ENCODE results near the gene PLIN3. TPM values are rescaled to one million over a fixed set of nuclear protein-coding genes. Genes with fewer than 3 reads are reported as not detected.
A peak's percentile ranks its signal among the peaks of the same experiment; 100 is the strongest.

PLIN3 gene
- total and polyA plus RNA-seq, 9 of the 15 experiments (the other 6 are each of a cell fraction or from before 2014, with no cell fraction given) = 7.5 to 75.6 (median 43.1) TPM

DNA sequence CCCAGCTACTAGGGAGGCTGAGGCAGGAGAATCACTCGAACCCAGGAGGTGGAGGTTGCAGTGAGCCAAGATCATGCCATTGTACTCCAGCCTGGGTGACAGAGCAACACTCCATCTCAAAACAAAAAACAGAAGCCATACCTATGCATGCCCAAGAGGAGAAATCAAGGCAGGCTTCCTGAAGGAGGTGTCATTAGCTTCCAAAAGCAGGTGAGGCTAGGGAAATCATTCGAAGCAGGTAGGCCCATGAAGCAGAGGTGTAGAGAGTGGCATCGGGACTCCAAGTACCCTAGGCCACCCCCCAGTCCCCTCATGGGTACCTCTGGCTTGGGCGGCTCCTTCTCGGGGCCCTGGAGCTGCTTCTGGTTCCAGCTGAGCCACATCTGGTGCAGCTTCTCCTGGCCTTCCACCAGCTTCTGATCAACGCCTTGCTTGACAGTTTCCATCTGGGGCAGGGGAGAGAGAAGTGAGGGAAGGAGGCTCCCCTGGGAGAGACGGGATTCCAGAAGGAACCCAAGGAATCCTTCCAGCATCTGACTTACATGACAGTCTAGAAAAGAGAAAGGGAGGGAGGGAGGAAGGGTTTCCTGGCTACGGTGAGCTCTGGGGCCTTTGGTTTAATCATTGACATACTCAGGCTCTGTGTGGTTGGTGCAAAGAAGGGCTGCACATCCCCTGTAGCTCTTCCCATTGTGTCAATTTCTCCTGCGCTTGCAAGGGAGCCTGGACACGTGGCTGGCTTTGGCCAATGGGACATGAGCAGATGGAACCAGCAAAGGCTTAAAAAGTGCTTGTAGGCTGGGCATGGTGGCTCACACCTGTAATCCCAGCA lies 22.9 kb downstream of the PLIN3 start (continued):
- TF ChIP-seq, protein P1, sequence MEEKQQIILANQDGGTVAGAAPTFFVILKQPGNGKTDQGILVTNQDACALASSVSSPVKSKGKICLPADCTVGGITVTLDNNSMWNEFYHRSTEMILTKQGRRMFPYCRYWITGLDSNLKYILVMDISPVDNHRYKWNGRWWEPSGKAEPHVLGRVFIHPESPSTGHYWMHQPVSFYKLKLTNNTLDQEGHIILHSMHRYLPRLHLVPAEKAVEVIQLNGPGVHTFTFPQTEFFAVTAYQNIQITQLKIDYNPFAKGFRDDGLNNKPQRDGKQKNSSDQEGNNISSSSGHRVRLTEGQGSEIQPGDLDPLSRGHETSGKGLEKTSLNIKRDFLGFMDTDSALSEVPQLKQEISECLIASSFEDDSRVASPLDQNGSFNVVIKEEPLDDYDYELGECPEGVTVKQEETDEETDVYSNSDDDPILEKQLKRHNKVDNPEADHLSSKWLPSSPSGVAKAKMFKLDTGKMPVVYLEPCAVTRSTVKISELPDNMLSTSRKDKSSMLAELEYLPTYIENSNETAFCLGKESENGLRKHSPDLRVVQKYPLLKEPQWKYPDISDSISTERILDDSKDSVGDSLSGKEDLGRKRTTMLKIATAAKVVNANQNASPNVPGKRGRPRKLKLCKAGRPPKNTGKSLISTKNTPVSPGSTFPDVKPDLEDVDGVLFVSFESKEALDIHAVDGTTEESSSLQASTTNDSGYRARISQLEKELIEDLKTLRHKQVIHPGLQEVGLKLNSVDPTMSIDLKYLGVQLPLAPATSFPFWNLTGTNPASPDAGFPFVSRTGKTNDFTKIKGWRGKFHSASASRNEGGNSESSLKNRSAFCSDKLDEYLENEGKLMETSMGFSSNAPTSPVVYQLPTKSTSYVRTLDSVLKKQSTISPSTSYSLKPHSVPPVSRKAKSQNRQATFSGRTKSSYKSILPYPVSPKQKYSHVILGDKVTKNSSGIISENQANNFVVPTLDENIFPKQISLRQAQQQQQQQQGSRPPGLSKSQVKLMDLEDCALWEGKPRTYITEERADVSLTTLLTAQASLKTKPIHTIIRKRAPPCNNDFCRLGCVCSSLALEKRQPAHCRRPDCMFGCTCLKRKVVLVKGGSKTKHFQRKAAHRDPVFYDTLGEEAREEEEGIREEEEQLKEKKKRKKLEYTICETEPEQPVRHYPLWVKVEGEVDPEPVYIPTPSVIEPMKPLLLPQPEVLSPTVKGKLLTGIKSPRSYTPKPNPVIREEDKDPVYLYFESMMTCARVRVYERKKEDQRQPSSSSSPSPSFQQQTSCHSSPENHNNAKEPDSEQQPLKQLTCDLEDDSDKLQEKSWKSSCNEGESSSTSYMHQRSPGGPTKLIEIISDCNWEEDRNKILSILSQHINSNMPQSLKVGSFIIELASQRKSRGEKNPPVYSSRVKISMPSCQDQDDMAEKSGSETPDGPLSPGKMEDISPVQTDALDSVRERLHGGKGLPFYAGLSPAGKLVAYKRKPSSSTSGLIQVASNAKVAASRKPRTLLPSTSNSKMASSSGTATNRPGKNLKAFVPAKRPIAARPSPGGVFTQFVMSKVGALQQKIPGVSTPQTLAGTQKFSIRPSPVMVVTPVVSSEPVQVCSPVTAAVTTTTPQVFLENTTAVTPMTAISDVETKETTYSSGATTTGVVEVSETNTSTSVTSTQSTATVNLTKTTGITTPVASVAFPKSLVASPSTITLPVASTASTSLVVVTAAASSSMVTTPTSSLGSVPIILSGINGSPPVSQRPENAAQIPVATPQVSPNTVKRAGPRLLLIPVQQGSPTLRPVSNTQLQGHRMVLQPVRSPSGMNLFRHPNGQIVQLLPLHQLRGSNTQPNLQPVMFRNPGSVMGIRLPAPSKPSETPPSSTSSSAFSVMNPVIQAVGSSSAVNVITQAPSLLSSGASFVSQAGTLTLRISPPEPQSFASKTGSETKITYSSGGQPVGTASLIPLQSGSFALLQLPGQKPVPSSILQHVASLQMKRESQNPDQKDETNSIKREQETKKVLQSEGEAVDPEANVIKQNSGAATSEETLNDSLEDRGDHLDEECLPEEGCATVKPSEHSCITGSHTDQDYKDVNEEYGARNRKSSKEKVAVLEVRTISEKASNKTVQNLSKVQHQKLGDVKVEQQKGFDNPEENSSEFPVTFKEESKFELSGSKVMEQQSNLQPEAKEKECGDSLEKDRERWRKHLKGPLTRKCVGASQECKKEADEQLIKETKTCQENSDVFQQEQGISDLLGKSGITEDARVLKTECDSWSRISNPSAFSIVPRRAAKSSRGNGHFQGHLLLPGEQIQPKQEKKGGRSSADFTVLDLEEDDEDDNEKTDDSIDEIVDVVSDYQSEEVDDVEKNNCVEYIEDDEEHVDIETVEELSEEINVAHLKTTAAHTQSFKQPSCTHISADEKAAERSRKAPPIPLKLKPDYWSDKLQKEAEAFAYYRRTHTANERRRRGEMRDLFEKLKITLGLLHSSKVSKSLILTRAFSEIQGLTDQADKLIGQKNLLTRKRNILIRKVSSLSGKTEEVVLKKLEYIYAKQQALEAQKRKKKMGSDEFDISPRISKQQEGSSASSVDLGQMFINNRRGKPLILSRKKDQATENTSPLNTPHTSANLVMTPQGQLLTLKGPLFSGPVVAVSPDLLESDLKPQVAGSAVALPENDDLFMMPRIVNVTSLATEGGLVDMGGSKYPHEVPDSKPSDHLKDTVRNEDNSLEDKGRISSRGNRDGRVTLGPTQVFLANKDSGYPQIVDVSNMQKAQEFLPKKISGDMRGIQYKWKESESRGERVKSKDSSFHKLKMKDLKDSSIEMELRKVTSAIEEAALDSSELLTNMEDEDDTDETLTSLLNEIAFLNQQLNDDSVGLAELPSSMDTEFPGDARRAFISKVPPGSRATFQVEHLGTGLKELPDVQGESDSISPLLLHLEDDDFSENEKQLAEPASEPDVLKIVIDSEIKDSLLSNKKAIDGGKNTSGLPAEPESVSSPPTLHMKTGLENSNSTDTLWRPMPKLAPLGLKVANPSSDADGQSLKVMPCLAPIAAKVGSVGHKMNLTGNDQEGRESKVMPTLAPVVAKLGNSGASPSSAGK (IDR thresholded peaks at IDR 0.05) = no peak
- peak; percentile 64; the same call in 1 of the 2 replicates for TF ChIP-seq SMARCA5 (IDR thresholded peaks at IDR 0.05)
- TF ChIP-seq KLF16 (IDR thresholded peaks at IDR 0.05) = no peak
- no peak for TF ChIP-seq ETV5 (CRISPR knock-in tag; IDR thresholded peaks at IDR 0.05; ENCODE audit: low read depth)

Data from K562 (cell line).